Kidney (tissue), 14 donors: ENCODE results near the gene CDK5R1. TPM values are rescaled to one million over a fixed set of nuclear protein-coding genes. Genes with fewer than 3 reads are reported as not detected.
"Not testable (repeated sequence)": the region's sequence is repeated elsewhere in the genome, so short reads cannot be mapped to it uniquely, and the experiment has no call there.

ENCODE experiments used
- DNase-seq, 5 donors: peaks; one replicate each; pipeline ENCODE4 v3.0.0-alpha.2; 2013 to 2020
- FAIRE-seq: peaks from 2 replicates; lab custom pipeline; 2012; peaks lifted over from hg19 to GRCh38; lab: Jason Lieb, UNC
- H3K27ac ChIP-seq, 2 donors: one replicate each; pipeline ENCODE4 v1.7.0; 2013; ENCODE audit warnings: low read depth in 2 of 2, low read length in 2 of 2, inconsistent platforms in 1 of 2
- H3K27me3 ChIP-seq: one replicate; pipeline ENCODE4 v1.7.1; 2013; ENCODE audit warnings: low read length, inconsistent platforms; ENCODE audit not compliant: control insufficient read depth, insufficient read depth
- H3K36me3 ChIP-seq, 3 donors: one replicate each; pipeline versions ENCODE4 v1.7.0 to v1.7.1; 2013; ENCODE audit warnings: low read length in 3 of 3, control low read depth in 1 of 3, inconsistent platforms in 1 of 3; ENCODE audit not compliant: insufficient read depth in 3 of 3, control insufficient read depth in 2 of 3
- H3K4me1 ChIP-seq, 3 donors: one replicate each; pipeline versions ENCODE4 v1.7.0 to v1.7.1; 2013; ENCODE audit warnings: low read length in 3 of 3, inconsistent platforms in 1 of 3, low read depth in 1 of 3; ENCODE audit not compliant: control insufficient read depth in 2 of 3, insufficient read depth in 2 of 3
- H3K4me3 ChIP-seq, 3 donors: one replicate each; pipeline versions ENCODE4 v1.7.0 to v1.8.1; 2013; ENCODE audit warnings: low read length in 3 of 3, control low read depth in 1 of 3, inconsistent platforms in 1 of 3
- H3K9ac ChIP-seq, 3 donors: one replicate each; pipeline versions ENCODE4 v1.7.0 to v1.7.1; 2013; ENCODE audit warnings: low read length in 3 of 3, control low read depth in 1 of 3, inconsistent platforms in 1 of 3
- H3K9me3 ChIP-seq, 3 donors: one replicate each; pipeline versions ENCODE4 v1.7.0 to v1.7.1; 2013; ENCODE audit warnings: low read length in 3 of 3, control low read depth in 1 of 3, inconsistent platforms in 1 of 3; ENCODE audit not compliant: control insufficient read depth in 2 of 3, insufficient read depth in 1 of 3
- intact Hi-C: fragments of 100-400 bp; cut with DNase I; formaldehyde crosslinking; loops from one replicate; pipeline ENCODE4 v1.11.1; 2022
- polyA plus RNA-seq: library from polyadenylated mRNA; stranded (reverse); fragments of 350-450 nt; fragmentation: Illumina TruSeq; extraction: RNeasy Lipid Tissue Mini Kit (QIAGEN cat#74804); gene quantifications from one replicate; pipeline ENCODE4 v1.2.3, GENCODE V29; 2014; ENCODE audit warnings: low read depth, low replicate concordance; ENCODE audit not compliant: insufficient read depth
- total RNA-seq: library from RNA; stranded (reverse); fragmentation: NEBNext Ultra II Directional; extraction: Animal tissue kit (Norgen Biotek cat#: 25700); gene quantifications from one replicate; pipeline ENCODE4 v1.2.1, GENCODE V29; 2021
- TF ChIP-seq, protein P1 (sequence below): IDR thresholded peaks from 3 replicates; pipeline ENCODE4 v1.5.1; 2012; ENCODE audit warnings: mild to moderate bottlenecking, moderate library complexity, borderline replicate concordance; ENCODE audit not compliant: insufficient read depth; ENCODE audit errors: extremely low read depth
- donor health status: control.
- donor health status: control.
- donor health status: control.
- donor health status: control.
- donor health status: control.
- donor health status: DM: yes; HTN: yes; CAD: no.
- donor health status: Normal renal cell carcinoma (clear cell type).

Gene CDK5R1
- total and polyA plus RNA-seq, 2 donors from 2014 or later, result 0.67 to 1.5 TPM

DNA sequence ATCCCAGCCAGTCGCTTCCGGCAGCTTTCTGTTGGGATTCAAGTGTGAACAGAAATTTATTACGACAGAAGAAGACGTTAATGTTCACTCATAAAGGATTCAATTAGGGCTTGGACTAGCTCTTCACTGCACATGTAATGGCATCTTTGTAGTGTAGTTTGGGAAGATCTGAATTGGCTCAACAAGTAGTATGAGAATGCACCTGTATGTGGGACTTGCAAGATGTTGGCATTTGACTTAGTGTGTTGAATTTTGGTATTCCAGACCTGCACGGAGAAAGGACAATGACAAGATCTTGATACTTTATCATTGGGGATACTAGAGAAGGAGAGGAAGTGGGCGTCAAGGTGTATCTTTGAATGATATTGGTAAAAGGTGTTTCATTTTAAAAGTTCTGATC is 41.3 kb upstream of the CDK5R1 start:
- FAIRE-seq (no peak), DNase-seq (no peak)
- Histone ChIP-seq H3K4me1 (peaks cover 0 to 7% (median 6%) of the 10 kb centered on the region in 3 donors), H3K9ac (peak overlapping the region; percentile 75 to 79 (median 77)), H3K9me3 (no peaks in the 10 kb centered on the region), H3K4me3 (peak overlapping the region; percentile 78 to 97 (median 84)), H3K27ac (no peak overlapping the region), H3K36me3 (peaks cover 3 to 9% (median 4%) of the 10 kb centered on the region in 3 donors), H3K27me3 (no peaks in the 10 kb centered on the region)
- intact Hi-C loops, result no loop called here
- TF ChIP-seq, protein P1, sequence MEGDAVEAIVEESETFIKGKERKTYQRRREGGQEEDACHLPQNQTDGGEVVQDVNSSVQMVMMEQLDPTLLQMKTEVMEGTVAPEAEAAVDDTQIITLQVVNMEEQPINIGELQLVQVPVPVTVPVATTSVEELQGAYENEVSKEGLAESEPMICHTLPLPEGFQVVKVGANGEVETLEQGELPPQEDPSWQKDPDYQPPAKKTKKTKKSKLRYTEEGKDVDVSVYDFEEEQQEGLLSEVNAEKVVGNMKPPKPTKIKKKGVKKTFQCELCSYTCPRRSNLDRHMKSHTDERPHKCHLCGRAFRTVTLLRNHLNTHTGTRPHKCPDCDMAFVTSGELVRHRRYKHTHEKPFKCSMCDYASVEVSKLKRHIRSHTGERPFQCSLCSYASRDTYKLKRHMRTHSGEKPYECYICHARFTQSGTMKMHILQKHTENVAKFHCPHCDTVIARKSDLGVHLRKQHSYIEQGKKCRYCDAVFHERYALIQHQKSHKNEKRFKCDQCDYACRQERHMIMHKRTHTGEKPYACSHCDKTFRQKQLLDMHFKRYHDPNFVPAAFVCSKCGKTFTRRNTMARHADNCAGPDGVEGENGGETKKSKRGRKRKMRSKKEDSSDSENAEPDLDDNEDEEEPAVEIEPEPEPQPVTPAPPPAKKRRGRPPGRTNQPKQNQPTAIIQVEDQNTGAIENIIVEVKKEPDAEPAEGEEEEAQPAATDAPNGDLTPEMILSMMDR, result no peak

DNA sequence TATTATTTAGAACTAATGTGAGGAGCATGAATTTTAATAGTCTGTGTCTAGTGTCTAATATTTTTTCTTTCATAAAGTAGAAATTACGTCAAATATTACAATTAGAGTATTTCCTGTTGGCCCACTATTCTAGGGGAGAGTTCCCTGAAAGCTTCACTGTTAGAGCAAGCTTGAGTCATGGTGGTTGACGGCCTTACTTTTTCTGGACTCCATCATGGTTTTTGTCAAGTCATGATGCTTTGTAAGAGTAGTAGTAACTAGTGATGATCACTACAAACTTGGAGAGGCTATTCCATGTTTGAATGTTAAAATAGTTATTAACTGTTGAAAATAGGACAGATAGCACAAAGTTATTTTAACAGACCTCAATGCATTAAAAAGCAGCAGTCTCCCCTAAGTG is 40.8 kb upstream of the CDK5R1 start:
- Histone ChIP-seq H3K4me3 (peak overlapping the region in 2 of 3 donors; percentile 78 to 97), H3K9ac (peak overlapping the region in 1 of 3 donors; percentile 77), H3K27me3 (no peaks in the 10 kb centered on the region), H3K27ac (no peak overlapping the region), H3K4me1 (peaks cover 0 to 7% (median 6%) of the 10 kb centered on the region in 3 donors), H3K36me3 (peaks cover 4 to 10% (median 4%) of the 10 kb centered on the region in 3 donors), H3K9me3 (no peaks in the 10 kb centered on the region)
- intact Hi-C loops, result no loop called here
- no peak for FAIRE-seq
- TF ChIP-seq, protein P1, result no peak
- DNase-seq, result no peak

DNA sequence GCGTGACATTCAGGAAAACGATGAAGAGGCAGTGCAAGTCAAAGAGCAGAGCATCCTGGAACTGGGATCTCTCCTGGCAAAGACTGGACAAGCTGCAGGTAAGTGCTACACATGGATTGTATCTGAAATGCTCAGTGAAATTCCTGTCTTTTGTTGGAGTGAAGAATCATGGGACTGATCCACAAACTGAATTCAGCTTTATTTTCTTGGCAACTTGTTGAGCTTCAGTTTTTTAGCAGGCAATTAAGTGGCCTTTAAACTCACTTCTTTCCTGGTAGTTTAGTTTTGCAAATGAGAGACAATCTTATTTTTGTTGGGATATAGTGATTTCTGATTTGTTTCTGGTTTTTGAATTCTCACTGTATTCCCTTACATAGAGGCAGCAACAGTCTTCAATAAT is 39.8 kb upstream of the CDK5R1 start:
- TF ChIP-seq, protein P1, result no peak
- Histone ChIP-seq H3K36me3 (peaks cover 6 to 18% (median 6%) of the 10 kb centered on the region in 3 donors), H3K27me3 (no peaks in the 10 kb centered on the region), H3K9me3 (no peaks in the 10 kb centered on the region), H3K4me1 (peaks cover 0 to 7% (median 6%) of the 10 kb centered on the region in 3 donors), H3K27ac (no peak overlapping the region), H3K4me3 (no peak overlapping the region), H3K9ac (no peak overlapping the region)
- intact Hi-C loops, result no loop called here
- no peak for DNase-seq
- FAIRE-seq, result no peak

DNA sequence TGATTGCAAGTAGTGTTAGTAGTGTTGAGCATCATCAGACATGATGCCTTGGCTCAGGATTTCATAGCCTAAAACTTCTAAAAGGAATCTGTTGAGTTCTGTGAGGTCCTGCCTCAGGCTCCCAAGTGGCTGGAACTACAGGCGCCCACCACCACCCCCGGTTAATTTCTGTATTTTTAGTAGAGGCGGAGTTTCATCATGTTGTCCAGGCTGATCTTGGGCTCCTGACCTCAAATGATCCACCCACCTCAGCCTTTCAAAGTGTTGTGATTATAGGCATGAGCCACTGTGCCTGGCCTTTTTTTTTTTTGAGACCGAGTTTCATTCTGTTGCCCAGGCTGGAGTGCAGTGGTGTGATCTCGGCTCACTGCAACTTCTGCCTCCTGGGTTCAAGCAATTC is 36.8 kb upstream of the CDK5R1 start:
- peaks cover 0 to 7% (median 6%) of the 10 kb centered on the region in 3 donors for H3K4me1 ChIP-seq
- intact Hi-C loops, result no loop called here
- peaks cover 9 to 34% (median 18%) of the 10 kb centered on the region in 3 donors for H3K36me3 ChIP-seq
- FAIRE-seq (no peak), DNase-seq (no peak)
- no peak overlapping the region for H3K27ac ChIP-seq
- H3K27me3 ChIP-seq, result no peaks in the 10 kb centered on the region
- H3K9ac ChIP-seq, result no peak overlapping the region
- no peak overlapping the region for H3K4me3 ChIP-seq
- no peaks in the 10 kb centered on the region for H3K9me3 ChIP-seq
- TF ChIP-seq, protein P1, result no peak

DNA sequence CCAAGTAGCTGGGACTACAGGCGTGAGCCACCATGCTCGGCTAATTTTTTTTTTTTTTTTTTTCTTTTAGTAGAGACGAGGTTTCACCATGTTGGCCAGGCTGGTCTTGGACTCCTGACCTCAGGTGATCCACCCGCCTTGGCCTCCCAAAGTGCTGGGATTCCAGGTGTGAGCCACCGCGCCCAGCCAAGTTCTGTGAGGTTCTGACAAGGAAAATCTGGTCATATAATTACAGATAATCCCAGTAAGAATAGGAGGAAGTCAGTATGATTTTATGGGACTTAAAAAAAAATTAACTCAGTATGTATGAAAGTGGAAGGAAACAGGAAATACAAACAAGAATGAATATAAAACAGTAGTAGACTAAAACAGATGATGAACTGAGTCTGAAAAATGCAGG is 36.4 kb upstream of the CDK5R1 start:
- intact Hi-C loops, FAIRE-seq, H3K9me3 ChIP-seq, H3K4me1 ChIP-seq, H3K27me3 ChIP-seq, H3K4me3 ChIP-seq, H3K9ac ChIP-seq, H3K27ac ChIP-seq, DNase-seq: not testable (repeated sequence)
- H3K36me3 ChIP-seq, result peaks cover 9 to 39% (median 20%) of the 10 kb centered on the region in 3 donors
